Lower lobe of right lung (tissue), 2 donors: ENCODE results near the gene GALNTL6. TPM values are rescaled to one million over a fixed set of nuclear protein-coding genes. Genes with fewer than 3 reads are reported as not detected.

Experiments used
- ATAC-seq, 2 donors: fragments of 200-7000 bp; cut with Tn5 transposase; one replicate each; pipeline ENCODE4 v1.9.1; 2020 to 2022; ENCODE audit warnings: mild to moderate bottlenecking in 2 of 2, moderate library complexity in 2 of 2
- DNase-seq: peaks from one replicate; pipeline ENCODE4 v3.0.0-alpha.2; 2020
- H3K27ac ChIP-seq: fragments of 200-600 bp; one replicate; pipeline ENCODE4 v1.8.0; 2022
- H3K27me3 ChIP-seq: fragments of 200-600 bp; one replicate; pipeline ENCODE4 v1.8.0; 2022; ENCODE audit warnings: low read depth
- H3K36me3 ChIP-seq: fragments of 200-600 bp; one replicate; pipeline ENCODE4 v1.8.0; 2022; ENCODE audit warnings: mild to moderate bottlenecking
- H3K4me1 ChIP-seq: fragments of 200-600 bp; one replicate; pipeline ENCODE4 v1.8.0; 2022
- H3K4me3 ChIP-seq: fragments of 200-600 bp; one replicate; pipeline ENCODE4 v1.8.0; 2022; ENCODE audit warnings: mild to moderate bottlenecking
- H3K9me3 ChIP-seq: fragments of 200-600 bp; one replicate; pipeline ENCODE4 v1.8.0; 2022
- CTCF ChIP-seq: fragments of 200-600 bp; IDR thresholded peaks from one replicate; pipeline ENCODE4 v1.8.0; 2022; ENCODE audit warnings: antibody characterized with exemption, mild to moderate bottlenecking
- intact Hi-C: fragments of 100-400 bp; cut with DNase I; formaldehyde crosslinking; loops from one replicate; pipeline ENCODE4 v1.11.0; 2022
- total RNA-seq: library from RNA; stranded (reverse); fragmentation: NEBNext Ultra II Directional; extraction: Animal tissue kit (Norgen Biotek cat#: 25700); gene quantifications from one replicate; pipeline ENCODE4 v1.2.1, GENCODE V29; 2021
- donor health status: DM: no; HTN: yes; CAD: no; lungs with severe emphysema.

Gene GALNTL6
- total RNA-seq, 1 donor from 2014 or later = not detected

GRCh38 chr4:171793723-171794122 lies 19.5 kb upstream of the GALNTL6 start:
- no peaks in the 10 kb centered on the region for H3K4me1 ChIP-seq
- DNase-seq = no peak
- H3K9me3 ChIP-seq = no peaks in the 10 kb centered on the region
- H3K4me3 ChIP-seq = no peak overlapping the region
- H3K36me3 ChIP-seq = no peaks in the 10 kb centered on the region
- H3K27ac ChIP-seq = no peak overlapping the region
- no peak for TF ChIP-seq CTCF
- H3K27me3 ChIP-seq = no peaks in the 10 kb centered on the region
- intact Hi-C loops = no loop called here
- ATAC-seq = no peak

- Histone ChIP-seq H3K27ac (no peak overlapping the region), H3K36me3 (no peaks in the 10 kb centered on the region), H3K9me3 (no peaks in the 10 kb centered on the region), H3K4me1 (no peaks in the 10 kb centered on the region), H3K4me3 (no peak overlapping the region), H3K27me3 (no peaks in the 10 kb centered on the region)
- no peak for TF ChIP-seq CTCF
- DNase-seq (no peak), ATAC-seq (no peak)
- intact Hi-C loops = no loop called here
These were observed 18.7 kb upstream of the GALNTL6 start for GRCh38 chr4:171794528-171794927.

GRCh38 chr4:171809854-171810253 lies 3.4 kb upstream of the GALNTL6 start:
- Histone ChIP-seq H3K9me3 (no peaks in the 10 kb centered on the region), H3K27me3 (peaks cover 23% of the 10 kb centered on the region), H3K4me3 (no peak overlapping the region), H3K36me3 (no peaks in the 10 kb centered on the region), H3K27ac (no peak overlapping the region), H3K4me1 (peaks cover 16% of the 10 kb centered on the region)
- no peak for TF ChIP-seq CTCF
- DNase-seq = no peak
- intact Hi-C loops = no loop called here
- no peak for ATAC-seq

GRCh38 chr4:171812333-171812664 lies 905 bp upstream of the GALNTL6 start:
- peaks cover 23% of the 10 kb centered on the region for H3K27me3 ChIP-seq
- H3K4me3 ChIP-seq = peak overlapping the region; percentile 43
- intact Hi-C loops = no loop called here
- H3K4me1 ChIP-seq = peaks cover 16% of the 10 kb centered on the region
- H3K27ac ChIP-seq = no peak overlapping the region
- no peak for TF ChIP-seq CTCF
- no peaks in the 10 kb centered on the region for H3K9me3 ChIP-seq
- ATAC-seq = peak in 1 of 2 donors; percentile 39
- no peaks in the 10 kb centered on the region for H3K36me3 ChIP-seq
- DNase-seq = no peak

- peaks cover 16% of the 10 kb centered on the region for H3K4me1 ChIP-seq
These were observed 484 bp downstream of the GALNTL6 start for GRCh38 chr4:171813526-171814250.

More at GRCh38 chr4:171813526-171814250, 484 bp downstream of the GALNTL6 start:
- Histone ChIP-seq H3K27ac (no peak overlapping the region), H3K36me3 (no peaks in the 10 kb centered on the region), H3K9me3 (no peaks in the 10 kb centered on the region), H3K4me3 (peak overlapping the region; percentile 43), H3K27me3 (peaks cover 23% of the 10 kb centered on the region)
- no peak for DNase-seq
- TF ChIP-seq CTCF = no peak
- intact Hi-C loops = no loop called here
- ATAC-seq = peak in 1 of 2 donors; percentile 40
